Stomach (tissue), 9 donors: Measurements from ENCODE around the gene ARPC5. TPM values are rescaled to one million over a fixed set of nuclear protein-coding genes. Genes with fewer than 3 reads are reported as not detected.

Experiments
- DNase-seq, 2 donors: peaks; one replicate each; pipeline versions ENCODE4 v3.0.0 to v3.0.0-alpha.2; 2013 to 2019
- H3K27ac ChIP-seq, 5 donors: fragments of 200-600 bp in 4 of 5; sonication (generic) in 4 of 5; one replicate each; pipeline ENCODE4 v1.5.1; 2013 to 2019; ENCODE audit warnings: mild to moderate bottlenecking in 1 of 5, moderate library complexity in 1 of 5
- H3K27me3 ChIP-seq, 3 donors: fragments of 200-600 bp; sonication (generic); one replicate each; pipeline ENCODE4 v1.5.1; 2017 to 2019; ENCODE audit warnings: mixed run types in 1 of 3
- H3K36me3 ChIP-seq, 4 donors: fragments of 200-600 bp; sonication (generic); 1 replicate in 3 of 4; 2 replicates in 1 of 4; pipeline ENCODE4 v1.5.1; 2016 to 2019
- H3K4me1 ChIP-seq, 4 donors: fragments of 200-600 bp; sonication (generic); one replicate each; pipeline ENCODE4 v1.5.1; 2016 to 2019
- H3K4me3 ChIP-seq, 4 donors: fragments of 200-600 bp; sonication (generic) in 3 of 4; one replicate each; pipeline ENCODE4 v1.5.1; 2016 to 2019; ENCODE audit warnings: mild to moderate bottlenecking in 1 of 4
- H3K9me3 ChIP-seq, 4 donors: fragments of 200-600 bp; sonication (generic); one replicate each; pipeline ENCODE4 v1.5.1; 2016 to 2019
- EP300 ChIP-seq: sonication (generic); formaldehyde crosslinking; IDR thresholded peaks from one replicate; pipeline ENCODE4 v1.6.1; 2017; ENCODE audit warnings: antibody characterized with exemption
- POLR2A ChIP-seq, 4 donors: fragments of 450-650 bp; IDR thresholded peaks; one replicate each; pipeline ENCODE4 v1.6.1; 2016; ENCODE audit warnings: antibody characterized with exemption in 4 of 4, control low read depth in 2 of 4, mild to moderate bottlenecking in 1 of 4, moderate library complexity in 1 of 4
- POLR2AphosphoS5 ChIP-seq, 3 donors: sonication (generic); formaldehyde crosslinking; IDR thresholded peaks; one replicate each; pipeline ENCODE4 v1.6.1; 2016; ENCODE audit warnings: antibody characterized with exemption in 3 of 3
- WGBS, 5 donors: extraction: QIAGEN DNeasy Blood & Tissue Kit in 3 of 5; methylation state at CpG; one replicate each; pipeline versions ENCODE4 v1.1.5 to v1.1.7; 2013 to 2018; 5-methylcytosine and 5-hydroxymethylcytosine counted together
- intact Hi-C: fragments of 100-400 bp; cut with DNase I; formaldehyde crosslinking; loops from one replicate; pipeline ENCODE4 v1.15.1; 2023; ENCODE audit warnings: low total_unique reads
- polyA plus RNA-seq, 3 donors: library from polyadenylated mRNA; stranded (reverse); fragments of 200-250 nt; gene quantifications; one replicate each; pipeline ENCODE4 v1.2.3, GENCODE V29; 2013
- total RNA-seq, 5 donors: library from RNA; depleted of rRNA; stranded (reverse); fragments of >200 nt; gene quantifications; one replicate each; pipeline versions ENCODE4 v1.1.0 to v1.2.3, GENCODE V29; 2014 to 2016
- TF ChIP-seq, protein P1 (sequence below), 7 experiments: fragments of 450-650 bp in 4 of 7; fragments of 200-600 bp in 3 of 7; sonication (generic) in 3 of 7; IDR thresholded peaks; one replicate each; pipeline ENCODE4 v1.5.1; 2016 to 2019; ENCODE audit warnings: antibody characterized with exemption in 7 of 7, control low read depth in 2 of 7, mild to moderate bottlenecking in 1 of 7
- donor health status: healthy with polysubstance abuse.
- donor health status: Bipolar disorder and iron deficiency.
- donor health status: healthy.

ARPC5 gene
- total and polyA plus RNA-seq, 8 donors = 26.3 to 106 (median 80.6) TPM

DNA sequence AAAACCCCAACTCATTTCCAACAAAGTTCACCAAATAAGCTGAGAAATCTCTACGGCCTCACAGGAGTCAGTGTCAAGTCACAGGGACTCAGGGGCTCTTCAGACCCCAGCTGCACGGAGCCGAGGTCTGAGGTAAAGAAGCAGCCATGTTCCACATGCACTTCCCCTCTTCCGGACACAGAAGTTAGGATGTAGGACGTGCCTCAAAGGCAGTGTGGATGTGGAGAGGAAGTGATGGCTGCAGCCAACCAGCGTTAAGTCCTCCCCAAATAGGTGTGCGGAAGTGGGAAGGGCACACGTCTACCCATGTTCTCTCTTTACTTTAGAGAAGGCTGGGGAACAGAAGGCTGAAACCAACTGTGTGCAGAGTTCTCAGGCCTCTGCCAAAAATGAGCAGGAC is 30.8 kb downstream of the ARPC5 start:
- no peak overlapping the region for H3K4me3 ChIP-seq
- 76 to 90% (median 84%) methylated on average over 8 of the region's 8 CpGs for WGBS, 5 donors
- H3K9me3 ChIP-seq = no peaks in the 10 kb centered on the region
- no peak for DNase-seq
- peaks cover 0 to 18% (median 8%) of the 10 kb centered on the region in 4 donors for H3K4me1 ChIP-seq
- intact Hi-C loops = no loop called here
- peak overlapping the region in 2 of 5 donors; percentile 60 to 67 for H3K27ac ChIP-seq
- TF ChIP-seq POLR2A (IDR thresholded peaks at IDR 0.05) (no peak), POLR2AphosphoS5 (IDR thresholded peaks at IDR 0.05) (no peak), EP300 (no peak)
- TF ChIP-seq, protein P1, sequence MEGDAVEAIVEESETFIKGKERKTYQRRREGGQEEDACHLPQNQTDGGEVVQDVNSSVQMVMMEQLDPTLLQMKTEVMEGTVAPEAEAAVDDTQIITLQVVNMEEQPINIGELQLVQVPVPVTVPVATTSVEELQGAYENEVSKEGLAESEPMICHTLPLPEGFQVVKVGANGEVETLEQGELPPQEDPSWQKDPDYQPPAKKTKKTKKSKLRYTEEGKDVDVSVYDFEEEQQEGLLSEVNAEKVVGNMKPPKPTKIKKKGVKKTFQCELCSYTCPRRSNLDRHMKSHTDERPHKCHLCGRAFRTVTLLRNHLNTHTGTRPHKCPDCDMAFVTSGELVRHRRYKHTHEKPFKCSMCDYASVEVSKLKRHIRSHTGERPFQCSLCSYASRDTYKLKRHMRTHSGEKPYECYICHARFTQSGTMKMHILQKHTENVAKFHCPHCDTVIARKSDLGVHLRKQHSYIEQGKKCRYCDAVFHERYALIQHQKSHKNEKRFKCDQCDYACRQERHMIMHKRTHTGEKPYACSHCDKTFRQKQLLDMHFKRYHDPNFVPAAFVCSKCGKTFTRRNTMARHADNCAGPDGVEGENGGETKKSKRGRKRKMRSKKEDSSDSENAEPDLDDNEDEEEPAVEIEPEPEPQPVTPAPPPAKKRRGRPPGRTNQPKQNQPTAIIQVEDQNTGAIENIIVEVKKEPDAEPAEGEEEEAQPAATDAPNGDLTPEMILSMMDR (IDR thresholded peaks at IDR 0.05) = no peak
- H3K27me3 ChIP-seq = no peaks in the 10 kb centered on the region
- H3K36me3 ChIP-seq = no peaks in the 10 kb centered on the region

DNA sequence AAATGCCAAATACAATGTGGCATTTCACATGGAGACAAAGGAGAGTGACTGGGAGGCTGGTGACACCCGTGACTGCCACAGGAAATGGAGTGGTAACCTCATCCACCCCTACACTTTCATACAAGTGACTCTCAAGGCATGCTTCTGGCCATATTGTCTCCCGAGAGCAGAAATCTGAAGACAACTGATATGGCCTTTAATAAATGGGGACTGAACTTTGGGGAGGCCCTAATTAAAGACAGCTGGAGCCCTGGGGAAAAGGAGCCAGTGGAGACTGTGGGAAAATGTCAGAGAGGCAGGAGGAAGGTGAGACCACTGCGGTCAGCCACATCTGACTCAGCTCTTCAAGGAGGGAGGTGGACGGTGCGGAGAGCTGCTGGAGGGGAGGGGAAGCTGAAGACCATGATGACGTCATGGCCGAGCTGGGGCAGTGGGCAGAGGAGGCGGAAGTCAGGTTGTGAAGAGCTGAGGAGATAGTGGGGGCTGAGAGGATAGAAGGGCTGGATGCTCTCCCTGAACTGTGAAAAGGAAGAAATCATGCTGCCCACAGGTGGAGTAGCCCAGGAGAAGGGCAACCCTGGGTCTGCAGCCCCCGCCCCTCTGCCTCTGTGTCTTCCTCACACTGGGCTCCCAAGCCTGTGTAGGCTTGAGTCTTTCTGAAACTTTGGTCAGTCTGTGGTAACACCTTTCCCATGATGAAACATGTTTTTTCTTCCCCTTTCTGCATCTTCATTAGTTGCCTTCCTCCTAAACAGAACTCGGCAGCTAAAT is 31.4 kb downstream of the ARPC5 start:
- peaks cover 0 to 13% (median 4%) of the 10 kb centered on the region in 4 donors for H3K4me1 ChIP-seq
- no peak overlapping the region for H3K4me3 ChIP-seq
- DNase-seq = peak in 1 of 2 donors; percentile 35
- H3K27me3 ChIP-seq = no peaks in the 10 kb centered on the region
- WGBS, 5 donors = 62 to 69% (median 65%) methylated on average over 10 of the region's 10 CpGs
- intact Hi-C loops = no loop called here
- no peaks in the 10 kb centered on the region for H3K9me3 ChIP-seq
- no peaks in the 10 kb centered on the region for H3K36me3 ChIP-seq
- peak overlapping the region in 2 of 5 donors; percentile 60 to 67 for H3K27ac ChIP-seq
- no peak for TF ChIP-seq POLR2A (IDR thresholded peaks at IDR 0.05)
- TF ChIP-seq, protein P1 (IDR thresholded peaks at IDR 0.05) = no peak

DNA sequence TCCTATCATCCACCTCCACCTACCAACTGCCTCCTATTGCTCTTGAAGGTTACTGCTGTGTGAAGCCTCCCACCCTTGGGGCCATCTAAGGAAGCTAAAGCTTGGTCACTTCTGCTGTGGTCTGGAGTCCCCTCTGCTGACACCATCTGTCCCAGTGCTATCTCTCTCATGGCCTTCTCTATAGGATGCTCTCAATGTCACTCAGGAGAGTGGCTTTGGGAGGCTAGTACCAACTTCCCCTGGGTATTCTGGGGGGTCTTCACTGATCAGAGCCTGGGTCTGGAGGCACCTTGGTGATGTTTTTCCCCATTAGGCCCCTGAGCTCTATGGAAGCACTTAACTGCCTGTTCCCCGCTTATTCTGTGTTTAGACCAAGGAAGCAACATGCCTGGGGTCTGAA is 33.1 kb downstream of the ARPC5 start:
- Histone ChIP-seq H3K36me3 (no peaks in the 10 kb centered on the region), H3K27ac (no peak overlapping the region), H3K4me1 (peaks cover 0 to 23% (median 9%) of the 10 kb centered on the region in 4 donors), H3K9me3 (no peaks in the 10 kb centered on the region), H3K4me3 (no peak overlapping the region), H3K27me3 (no peaks in the 10 kb centered on the region)
- intact Hi-C loops = no loop called here
- DNase-seq = no peak
- 91 to 100% (median 93%) methylated on average over 1 of the region's 1 CpG for WGBS, 5 donors
- no peak for TF ChIP-seq POLR2A (IDR thresholded peaks at IDR 0.05)
- TF ChIP-seq, protein P1 (IDR thresholded peaks at IDR 0.05) = no peak
- TF ChIP-seq EP300 = no peak

DNA sequence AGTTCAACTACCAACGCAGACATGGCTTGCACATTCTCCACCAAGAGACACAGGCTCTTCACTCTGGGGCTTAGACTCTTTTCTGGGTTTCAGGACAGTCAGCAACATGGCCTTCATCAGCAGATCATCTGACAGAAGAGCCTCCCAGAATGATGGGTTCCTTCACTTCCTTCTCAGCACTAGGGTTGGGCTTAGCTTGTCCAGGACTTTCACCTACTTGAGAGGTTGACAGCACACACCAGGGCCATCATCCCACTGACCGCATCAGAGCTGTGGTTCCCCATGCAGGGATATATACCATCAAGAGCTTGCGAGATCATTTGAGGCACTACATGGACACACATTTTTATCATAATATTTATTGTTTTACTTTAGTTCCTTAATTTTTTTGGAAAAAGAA is 34.9 kb downstream of the ARPC5 start:
- DNase-seq = no peak
- H3K4me1 ChIP-seq = peaks cover 0 to 29% (median 9%) of the 10 kb centered on the region in 4 donors
- TF ChIP-seq POLR2A (IDR thresholded peaks at IDR 0.05) (no peak), POLR2AphosphoS5 (IDR thresholded peaks at IDR 0.05) (no peak), EP300 (no peak)
- TF ChIP-seq, protein P1 (IDR thresholded peaks at IDR 0.05) = no peak
- no peaks in the 10 kb centered on the region for H3K9me3 ChIP-seq
- H3K36me3 ChIP-seq = no peaks in the 10 kb centered on the region
- peak overlapping the region in 2 of 5 donors; percentile 26 to 30 for H3K27ac ChIP-seq
- no peak overlapping the region for H3K4me3 ChIP-seq
- 72 to 94% (median 91%) methylated on average over 3 of the region's 3 CpGs for WGBS, 5 donors
- no peaks in the 10 kb centered on the region for H3K27me3 ChIP-seq
- intact Hi-C loops = no loop called here
